ENCODE data around the gene ARHGEF2.
A peak's percentile ranks its signal among the peaks of the same experiment; 100 is the strongest.

ARHGEF2 gene

DNA sequence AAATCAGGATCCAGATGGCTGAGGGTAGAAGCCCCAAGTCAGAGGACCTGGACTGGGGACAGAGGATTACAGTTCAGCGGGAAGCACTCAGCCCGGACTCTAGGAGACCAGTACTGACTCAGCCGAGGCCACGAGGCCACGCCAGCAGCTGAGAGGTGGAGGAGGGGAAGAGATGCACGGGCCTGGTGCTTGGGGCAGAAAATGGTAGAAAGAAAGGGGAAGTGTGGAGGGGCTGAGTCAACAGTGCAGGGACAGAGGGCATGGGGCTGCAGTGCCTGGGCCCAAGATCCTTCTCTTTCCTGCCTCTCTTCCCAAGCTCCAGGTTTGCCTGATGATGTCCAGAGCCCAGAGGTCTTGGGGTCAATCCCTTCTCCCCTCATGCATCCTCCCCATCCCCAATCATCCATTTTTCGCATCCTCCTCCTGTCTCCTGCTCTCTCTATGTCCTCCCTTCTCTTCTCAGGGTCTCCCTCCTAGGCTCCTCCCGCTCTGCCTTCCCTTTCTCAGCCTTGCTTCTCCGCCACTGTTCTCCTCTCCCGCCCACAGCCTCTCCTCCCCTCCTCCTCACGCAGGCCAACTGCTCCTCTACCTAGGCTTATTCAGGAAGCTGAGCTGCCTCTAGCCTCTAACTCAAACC lies 7.7 kb downstream of the ARHGEF2 start:
- DNase-seq = no peak

DNA sequence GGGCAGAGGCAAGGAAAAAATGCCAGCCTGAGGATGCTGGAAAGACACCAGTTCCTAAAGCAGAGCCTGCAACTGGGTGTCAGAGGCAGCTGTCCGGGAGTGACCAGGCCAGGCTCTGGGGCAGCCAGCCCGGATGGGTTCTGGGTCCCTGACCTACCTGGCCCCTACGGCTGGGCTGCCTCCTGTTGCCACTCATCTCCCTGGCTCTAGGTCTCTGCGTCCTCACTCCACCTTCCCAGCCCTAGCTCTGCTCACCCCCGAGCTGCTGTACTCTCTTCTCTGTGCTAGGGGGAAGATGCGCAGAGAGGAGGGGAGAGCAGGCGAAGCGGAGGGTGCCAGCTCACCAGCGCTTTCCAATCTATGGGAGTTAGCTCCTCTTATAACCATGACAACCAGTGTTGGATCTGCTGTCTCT lies 9.0 kb downstream of the ARHGEF2 start:
- DNase-seq = no peak

DNA sequence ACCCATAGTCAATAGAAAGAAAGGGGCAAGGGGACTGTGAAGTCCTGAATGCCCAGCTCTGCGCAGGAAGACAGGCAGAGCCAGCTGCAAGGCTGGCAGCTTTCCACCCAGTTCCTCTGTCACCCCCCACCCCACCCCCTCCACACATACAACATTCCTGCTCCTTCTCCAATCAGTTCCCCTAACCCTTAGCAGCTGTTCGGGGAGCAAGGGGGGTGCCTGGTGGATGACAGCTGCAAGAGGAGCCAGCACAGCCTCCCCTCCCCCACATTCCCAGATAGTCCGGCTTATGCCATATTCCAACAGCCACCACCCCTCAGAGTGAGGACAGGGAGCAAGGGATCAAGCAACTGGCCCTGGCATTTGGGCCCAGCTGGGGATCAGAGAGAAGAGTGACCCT lies 9.7 kb downstream of the ARHGEF2 start:
- DNase-seq = no peak

DNA sequence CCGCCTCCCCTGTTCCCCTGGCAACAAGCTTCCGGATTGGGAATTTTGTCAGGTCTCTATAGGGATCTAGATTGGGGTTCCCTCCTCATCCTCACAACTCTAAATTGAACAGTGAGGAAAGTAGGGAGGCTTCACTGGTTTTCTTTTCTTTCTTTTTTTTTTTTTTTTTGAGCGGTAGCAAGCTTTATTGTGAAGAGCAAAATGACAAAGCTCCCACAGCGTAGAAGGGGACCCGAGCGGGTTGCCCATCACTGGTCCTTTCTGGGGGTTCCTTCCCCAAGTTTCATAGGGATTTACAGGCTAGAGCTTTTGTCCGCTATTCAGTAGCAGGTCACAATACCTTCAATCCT lies 10.3 kb downstream of the ARHGEF2 start:
- DNase-seq = no peak

DNA sequence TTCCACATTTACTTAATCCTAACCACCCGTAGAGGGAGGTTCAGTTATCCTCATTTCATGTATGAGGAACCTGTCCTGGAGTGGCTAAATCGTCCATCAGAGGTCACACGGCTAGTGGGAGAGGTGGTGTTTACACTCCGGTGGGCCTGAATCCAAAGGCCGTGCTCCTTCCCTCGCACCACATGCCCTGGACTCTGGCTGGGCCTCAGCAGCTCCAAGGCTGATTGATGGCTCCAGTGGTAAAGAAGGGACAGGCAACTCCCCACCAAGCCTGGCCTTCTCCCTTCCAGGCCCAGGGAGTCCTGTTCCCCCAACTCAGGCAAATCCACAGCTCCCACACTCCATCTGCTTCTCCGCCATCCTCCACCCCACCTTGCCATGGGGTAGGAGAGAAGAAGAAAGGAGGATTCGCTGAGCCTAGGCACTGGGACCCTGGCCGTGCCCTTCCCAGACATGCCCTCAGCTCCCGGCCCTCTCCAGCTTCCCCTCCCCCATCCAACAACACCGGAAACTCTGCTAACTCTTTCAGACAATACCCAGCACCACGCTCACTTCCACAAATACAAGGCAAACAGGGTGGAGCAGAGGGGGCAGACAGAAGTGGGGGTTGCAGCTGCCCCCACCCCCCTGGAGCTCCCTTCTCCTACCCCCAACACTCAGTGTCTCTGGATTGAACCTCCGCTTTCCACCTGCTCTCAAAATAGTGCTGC lies 10.9 kb downstream of the ARHGEF2 start:
- no peak for DNase-seq

DNA sequence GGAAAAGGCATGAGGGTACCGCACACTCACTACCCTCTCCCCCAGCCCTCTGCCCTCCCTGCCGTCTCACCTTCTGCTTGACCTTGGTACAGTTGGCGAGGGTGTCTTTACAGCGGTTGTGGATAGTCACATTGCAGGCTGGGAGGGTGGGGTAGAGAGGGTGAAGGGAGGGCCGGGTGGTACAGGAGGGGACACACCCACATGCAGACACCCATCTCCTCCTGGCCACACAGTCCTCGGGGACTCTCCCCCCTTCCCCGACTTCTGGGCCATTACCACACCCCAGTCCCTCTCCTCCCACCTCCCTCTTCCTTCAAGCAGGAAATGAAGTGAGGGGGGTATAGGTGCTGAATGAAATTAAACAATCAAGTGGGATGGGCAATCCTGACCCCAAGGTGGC lies 11.6 kb downstream of the ARHGEF2 start:
- no peak for DNase-seq

DNA sequence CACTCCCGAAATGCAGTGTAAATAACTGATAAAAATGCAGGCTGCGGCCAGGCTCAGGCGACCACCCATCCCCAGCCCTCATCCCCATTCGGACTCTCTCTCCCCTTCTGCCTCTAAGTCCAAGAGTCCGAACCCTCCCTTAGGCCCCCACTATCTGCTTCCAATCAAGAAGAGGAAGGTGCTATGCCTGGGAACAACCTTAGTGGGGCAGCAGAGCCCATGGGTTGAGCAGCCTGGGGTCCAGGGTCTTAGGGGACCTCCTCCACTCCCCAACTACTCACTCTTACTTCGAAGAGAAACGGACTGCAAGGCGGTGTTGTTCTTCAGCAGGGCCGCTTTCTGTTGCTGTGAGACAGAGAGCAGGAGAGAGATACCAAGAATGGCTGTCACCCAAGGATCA lies 12.2 kb downstream of the ARHGEF2 start:
- no peak for DNase-seq

DNA sequence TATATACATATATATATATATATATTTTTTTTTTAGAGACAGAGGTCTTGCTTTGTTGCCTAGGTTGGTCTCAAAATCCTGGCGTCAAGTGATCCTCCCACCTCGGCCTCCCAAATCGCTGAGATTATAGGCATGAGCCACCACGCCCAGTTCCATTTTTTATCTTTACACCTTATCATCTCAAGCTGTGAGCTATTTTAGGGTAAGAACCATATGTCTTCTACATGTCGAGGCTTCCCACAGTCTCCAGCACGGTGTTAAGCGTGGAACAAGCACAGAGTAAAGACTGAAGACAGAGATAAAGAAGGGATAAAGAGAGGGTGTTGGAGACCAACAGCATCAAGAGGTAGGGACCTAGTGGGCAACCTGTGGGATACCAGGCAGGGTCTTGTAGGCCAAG lies 14.2 kb downstream of the ARHGEF2 start:
- DNase-seq = no peak

DNA sequence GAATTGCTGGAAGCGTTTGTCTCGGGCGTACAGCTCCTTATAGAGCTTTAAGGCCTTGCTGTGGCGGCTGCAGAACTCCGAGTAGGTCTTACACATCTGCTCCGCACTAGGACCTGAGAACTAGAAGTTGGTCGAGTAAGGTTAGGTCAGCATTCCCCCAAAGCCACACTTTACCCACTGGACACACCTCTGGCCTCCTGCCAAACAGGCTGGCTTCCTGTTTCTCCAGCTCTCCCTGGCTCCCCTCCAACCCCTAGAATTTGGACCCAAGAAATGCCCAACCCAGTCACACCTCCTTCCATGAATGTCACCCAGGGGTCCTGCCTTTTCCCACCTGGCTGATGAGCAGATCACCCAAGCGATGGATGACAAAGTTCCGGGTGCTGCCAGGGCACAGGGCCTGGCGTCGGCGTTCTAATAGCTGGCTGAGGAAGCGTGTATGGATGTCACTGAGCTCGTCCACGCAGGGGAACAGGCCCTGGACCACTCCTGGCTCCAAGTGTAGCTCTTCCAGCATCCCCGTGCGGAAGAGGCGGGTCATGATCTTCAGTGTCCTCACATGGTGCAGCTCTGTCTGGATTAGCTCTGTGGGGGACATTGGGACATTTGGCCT lies 15.6 kb downstream of the ARHGEF2 start:
- DNase-seq = no peak

DNA sequence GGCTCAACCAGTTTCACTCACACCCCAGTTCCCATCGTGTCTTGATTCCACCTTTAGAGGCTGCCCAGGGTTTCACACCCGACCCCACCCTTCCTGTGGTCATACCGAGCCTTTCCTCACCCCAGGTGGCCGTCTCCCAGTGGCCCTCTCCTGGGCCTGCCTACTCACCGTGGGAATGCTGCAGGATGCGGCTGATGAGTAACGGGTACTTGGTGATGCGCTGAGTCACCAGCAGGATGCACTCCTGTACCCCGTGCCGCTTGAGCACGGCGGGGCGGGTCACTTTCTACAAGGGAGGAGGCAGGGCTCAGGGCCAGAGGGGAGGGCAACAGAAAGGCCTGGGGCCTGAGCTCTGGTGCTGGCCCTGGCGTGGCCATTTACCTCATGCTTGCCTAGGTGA lies 16.4 kb downstream of the ARHGEF2 start:
- no peak for DNase-seq

DNA sequence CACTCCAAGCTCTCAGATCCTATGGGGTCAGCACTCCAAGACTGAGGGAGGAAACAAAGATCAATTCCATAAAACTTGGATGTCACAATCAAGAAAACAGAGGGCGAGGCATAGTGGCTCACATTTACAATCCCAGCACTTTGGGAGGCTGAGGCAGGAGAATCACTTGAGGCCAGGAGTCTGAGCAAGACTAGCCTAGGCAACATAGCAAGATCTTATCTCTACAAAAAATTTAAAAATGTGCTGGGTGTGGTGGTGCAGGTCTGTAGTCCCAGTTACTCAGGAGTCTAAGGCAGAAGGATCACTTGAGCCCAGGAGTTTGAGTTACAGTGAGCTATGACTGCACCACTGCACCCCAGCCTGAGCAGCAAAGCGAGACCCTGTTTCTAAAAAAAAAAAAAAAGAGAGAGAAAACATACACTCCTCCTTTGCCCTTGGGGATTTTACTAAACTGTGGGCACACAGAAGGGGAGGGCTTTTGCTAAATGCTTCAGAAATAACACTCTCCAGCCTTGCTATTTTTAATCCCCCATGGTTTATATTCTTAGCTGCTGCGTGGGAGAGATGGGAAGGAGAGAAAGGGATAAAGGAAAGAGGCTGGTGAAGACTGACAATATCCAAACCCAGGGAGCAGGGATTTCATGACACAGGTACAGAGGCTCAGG lies 18.1 kb downstream of the ARHGEF2 start:
- no peak for DNase-seq

DNA sequence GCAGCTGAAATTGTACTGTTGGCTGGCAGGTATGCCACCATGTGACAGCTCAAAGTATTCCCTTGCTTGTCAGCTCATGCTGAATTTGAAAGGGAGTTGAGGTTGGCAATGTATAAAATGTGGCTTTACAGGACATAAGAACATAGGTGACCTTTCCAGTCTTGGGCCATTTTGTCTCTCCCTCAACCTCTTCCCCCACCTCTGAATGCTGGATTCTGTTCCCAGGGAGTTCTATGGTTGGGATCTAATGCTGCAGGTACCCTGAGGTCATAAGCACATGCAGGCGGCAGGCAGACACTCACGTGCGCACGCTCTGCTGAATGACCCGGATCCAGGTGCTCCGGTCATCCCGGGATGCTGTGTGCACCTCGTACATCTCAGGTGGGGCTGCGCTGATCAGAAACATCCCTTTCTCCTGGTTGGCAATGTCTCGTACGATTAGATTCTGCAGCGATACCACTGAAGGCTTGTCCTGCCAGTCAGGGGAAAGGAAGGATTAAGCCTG lies 20.9 kb downstream of the ARHGEF2 start:
- no peak for DNase-seq

DNA sequence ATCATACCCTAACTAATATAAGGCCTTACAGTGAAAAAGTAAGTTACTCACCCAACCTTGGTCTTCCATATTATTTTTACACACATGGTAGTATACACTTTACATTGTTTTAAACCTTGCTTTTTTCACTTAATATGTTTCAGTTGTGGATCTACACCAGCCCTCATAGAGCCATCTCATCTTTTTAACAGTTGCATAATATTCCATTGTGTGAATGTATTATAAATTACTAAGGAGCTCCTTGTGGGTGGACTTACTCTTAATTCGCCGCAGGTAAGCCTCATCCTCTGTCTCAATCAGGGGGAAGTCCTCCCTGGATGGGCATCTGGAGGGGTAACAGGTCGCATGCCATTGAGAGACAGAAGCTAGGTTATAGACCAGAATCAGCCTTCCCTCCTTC lies 23.7 kb downstream of the ARHGEF2 start:
- no peak for DNase-seq

DNA sequence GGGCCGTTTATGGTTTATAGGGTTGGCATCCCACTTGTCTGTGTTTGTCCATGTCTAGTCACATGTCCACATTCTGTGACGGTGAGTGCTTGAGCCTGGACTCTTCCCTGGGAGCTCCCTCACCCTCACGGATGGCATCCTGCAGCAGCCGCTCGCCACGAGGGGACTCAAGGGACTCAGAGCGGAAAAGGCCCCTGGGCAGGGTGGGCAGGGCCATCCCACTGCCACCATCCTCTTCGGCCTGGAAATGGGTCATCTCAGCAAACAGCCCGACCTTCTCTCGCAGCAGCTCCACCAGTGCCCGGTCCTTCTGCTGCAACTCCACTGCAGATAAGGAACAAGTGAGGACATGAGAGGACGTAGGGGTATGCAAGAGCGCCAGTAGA lies 25.8 kb downstream of the ARHGEF2 start:
- DNase-seq = peak in 1 of 2 experiments; percentile 44

DNA sequence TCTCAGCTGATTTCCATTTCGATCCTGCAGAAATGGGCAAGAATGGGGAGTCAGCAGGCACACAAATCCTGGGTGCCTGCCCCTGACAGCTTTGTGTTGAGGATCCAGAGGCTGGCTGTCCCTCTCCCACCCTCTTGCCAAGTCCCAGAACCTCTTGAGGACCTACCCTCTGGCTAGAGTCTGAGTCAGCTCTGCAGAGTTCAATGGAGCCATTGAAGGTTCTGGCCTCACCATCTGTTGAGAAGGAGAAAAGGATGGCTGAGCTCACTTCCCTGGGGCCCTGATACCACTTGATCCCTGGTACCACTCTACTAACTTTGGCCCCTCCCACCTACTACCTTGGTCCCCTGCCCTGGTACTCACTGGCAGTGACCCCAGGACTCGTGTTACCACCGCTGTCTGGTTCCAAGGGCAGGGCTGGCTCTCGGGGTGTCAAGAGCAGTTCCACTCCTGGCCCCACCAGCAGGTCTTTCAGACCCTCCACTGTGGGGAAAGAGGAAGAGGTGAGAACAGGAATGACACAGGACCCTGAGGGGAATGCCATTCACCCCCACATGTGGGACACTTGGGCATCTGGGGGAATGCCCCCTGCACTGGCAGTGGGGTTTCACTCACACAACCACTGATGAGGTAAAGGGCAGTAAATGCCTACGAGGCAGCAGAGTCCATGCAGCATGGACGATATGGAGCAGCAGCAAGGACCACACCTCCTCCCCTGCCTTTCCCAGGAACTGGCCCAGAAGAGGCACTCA lies 26.4 kb downstream of the ARHGEF2 start:
- DNase-seq = no peak

DNA sequence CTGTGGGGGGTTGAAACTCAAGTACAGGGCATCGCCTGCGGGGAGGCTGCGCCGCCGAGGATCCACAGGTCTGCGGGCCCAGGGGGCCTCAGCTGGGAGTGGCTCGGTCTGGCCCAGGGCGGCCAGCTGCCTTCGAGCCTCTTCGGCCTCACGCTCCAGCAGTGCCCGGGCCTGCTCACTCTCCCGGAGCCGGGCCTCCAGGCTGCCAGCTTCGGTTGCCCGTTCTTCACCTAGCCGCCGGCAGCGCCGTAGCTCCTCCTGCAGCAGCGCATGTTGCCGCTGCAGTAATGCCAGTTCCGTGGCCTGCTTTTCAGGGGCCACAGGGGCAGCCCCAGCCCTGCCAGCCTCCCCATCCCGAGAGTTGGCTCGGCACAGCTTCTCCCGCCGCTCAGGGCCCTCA lies 27.5 kb downstream of the ARHGEF2 start:
- no peak for DNase-seq

DNA sequence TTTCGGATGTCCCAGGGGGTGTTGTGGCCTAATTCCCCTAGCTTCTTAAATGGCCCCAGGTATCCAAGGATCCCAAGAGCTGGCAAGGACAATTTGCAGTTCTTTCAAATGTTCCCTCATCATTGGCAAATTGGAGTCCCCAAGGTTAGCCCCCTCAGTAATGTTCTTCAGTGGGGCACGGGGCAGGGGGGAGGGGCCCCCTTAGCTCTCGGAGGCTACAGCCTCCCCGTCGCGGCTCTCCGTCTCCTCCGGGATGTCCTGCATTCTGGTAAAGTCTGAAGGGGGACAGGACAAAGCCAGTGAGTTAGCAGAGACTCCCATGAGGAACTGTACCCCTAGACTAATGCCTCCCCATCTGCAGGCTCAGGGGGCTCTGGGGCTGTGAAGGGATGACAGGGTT lies 30.6 kb downstream of the ARHGEF2 start:
- no peak for DNase-seq

DNA sequence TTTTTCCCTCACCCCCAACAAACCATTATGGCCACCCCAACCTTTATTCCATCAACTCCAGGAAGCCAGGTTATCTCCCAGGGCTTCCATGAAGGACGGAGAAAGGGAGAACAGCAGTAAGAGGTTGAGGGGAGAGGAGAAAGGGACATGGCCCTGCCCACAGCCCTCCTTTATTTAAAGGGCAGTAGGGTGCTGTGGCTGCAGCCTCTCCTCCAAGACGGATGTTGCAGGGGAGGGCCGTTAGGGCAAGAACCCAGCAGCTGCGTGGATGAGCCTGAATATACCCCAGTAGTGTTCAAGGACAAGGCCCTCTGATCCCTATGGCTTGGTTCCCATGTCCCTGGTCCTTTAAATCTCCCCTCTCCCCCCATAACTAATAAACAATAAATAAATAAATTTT lies 31.1 kb downstream of the ARHGEF2 start:
- no peak for DNase-seq

DNA sequence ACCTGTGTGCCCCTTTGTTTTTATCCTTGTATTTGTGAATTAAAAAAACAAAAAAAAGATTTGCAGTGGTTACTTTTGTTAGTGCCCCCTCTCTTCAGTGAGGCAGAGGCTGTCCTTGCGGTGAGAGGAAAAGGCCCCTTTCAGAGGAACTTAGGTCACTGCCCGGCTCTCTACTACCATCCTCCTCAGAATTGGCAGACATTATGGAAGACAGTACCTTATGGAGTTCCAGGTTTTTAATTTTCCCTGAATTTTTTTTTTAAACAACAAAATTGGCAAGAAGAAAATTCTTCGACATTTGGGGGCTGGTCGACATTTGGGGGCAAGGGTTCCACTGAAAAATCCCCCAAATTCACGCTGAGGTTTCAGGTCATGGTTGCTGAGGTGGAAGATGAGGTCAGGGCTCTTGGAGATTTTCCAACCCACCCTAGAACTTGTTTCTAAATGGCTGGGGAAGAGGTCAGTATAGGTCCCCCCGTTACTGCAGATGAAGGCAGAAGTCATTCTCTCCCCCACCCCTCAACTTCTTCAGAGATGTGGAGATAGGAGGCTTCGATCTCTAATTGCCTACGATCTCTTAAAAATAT lies 31.6 kb downstream of the ARHGEF2 start:
- DNase-seq = no peak

DNA sequence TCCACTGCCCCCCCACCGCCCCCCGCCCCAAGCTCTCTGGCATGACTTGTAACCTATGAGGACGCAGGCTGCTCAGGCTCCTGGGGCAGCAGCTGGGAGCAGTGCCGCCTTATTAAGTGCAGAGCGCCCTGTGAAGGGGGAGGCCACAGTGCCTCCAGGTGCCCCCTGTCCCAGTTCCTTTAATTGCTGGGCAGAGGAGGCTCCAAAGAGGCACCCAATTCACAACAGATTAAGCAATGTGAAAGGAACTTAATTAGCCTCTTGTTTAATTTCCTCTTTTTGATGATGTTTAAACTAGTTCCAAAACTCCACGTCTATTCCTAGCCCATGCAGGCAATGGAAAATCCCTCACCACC lies 33.9 kb downstream of the ARHGEF2 start:
- no peak for DNase-seq

DNA sequence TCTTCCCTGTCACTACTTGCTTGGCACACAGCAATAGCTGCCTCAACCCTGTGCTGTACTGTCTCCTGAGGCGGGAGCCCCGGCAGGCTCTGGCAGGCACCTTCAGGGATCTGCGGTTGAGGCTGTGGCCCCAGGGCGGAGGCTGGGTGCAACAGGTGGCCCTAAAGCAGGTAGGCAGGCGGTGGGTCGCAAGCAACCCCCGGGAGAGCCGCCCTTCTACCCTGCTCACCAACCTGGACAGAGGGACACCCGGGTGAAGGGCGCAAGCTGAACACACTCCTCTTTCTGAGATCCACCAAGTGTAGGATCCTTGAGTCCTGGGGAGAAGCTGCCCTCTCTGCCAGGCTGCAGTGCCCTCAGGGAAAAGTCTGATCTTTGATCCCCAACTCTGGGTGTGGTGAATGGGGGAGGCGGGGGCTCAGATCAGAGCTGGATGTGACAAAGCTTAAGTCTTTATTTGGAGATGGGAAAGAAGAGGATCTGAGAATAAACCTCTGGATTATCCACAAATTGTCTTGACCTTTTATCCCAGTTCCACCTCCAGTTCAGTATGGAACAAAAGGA lies 35.7 kb downstream of the ARHGEF2 start:
- no peak for DNase-seq

DNA sequence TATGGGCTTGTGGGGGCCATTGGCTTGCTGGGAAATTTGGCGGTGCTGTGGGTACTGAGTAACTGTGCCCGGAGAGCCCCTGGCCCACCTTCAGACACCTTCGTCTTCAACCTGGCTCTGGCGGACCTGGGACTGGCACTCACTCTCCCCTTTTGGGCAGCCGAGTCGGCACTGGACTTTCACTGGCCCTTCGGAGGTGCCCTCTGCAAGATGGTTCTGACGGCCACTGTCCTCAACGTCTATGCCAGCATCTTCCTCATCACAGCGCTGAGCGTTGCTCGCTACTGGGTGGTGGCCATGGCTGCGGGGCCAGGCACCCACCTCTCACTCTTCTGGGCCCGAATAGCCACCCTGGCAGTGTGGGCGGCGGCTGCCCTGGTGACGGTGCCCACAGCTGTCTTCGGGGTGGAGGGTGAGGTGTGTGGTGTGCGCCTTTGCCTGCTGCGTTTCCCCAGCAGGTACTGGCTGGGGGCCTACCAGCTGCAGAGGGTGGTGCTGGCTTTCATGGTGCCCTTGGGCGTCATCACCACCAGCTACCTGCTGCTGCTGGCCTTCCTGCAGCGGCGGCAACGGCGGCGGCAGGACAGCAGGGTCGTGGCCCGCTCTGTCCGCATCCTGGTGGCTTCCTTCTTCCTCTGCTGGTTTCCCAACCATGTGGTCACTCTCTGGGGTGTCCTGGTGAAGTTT lies 36.4 kb downstream of the ARHGEF2 start:
- no peak for DNase-seq

All from NCI-H187 (cell line).